HepG2 (cell line): ENCODE results near the gene KANSL1. TPM values are rescaled to one million over a fixed set of nuclear protein-coding genes. Genes with fewer than 3 reads are reported as not detected.

ENCODE experiments used
- ATAC-seq: fragments of 200-7000 bp; cut with Tn5 transposase; 3 replicates; pipeline ENCODE4 v1.9.1; 2020; ENCODE audit warnings: mild to moderate bottlenecking, moderate library complexity
- BruUV-seq: library from RNA; stranded (reverse); fragments of 400-500 nt; replicated peaks from 2 replicates; lab custom pipeline; 2021; lab: Mats Ljungman, UMichigan
- CTCF ChIA-PET: fragments of 300-600 bp; formaldehyde crosslinking; extraction: SDS; loops from one replicate; lab custom pipeline; 2021; ENCODE audit warnings: low total read pairs, inconsistent platforms, low intra/inter-chr PET ratio; lab: Yijun Ruan, JAX
- POLR2A ChIA-PET: fragments of 350-600 bp; sonication (Branson Sonifier 250); formaldehyde crosslinking; loops from one replicate; lab custom pipeline; 2020; ENCODE audit warnings: antibody characterized with exemption, inconsistent platforms; lab: Yijun Ruan, JAX
- DNase-seq: peaks from one replicate; pipeline ENCODE4 v3.0.0-alpha.2; 2015; ENCODE audit warnings: low spot score
- FAIRE-seq: peaks from 3 replicates; lab custom pipeline; 2011; peaks lifted over from hg19 to GRCh38; lab: Jason Lieb, UNC
- H2AFZ ChIP-seq: one replicate; pipeline ENCODE4 v1.6.1; 2011; ENCODE audit warnings: low read length, inconsistent platforms
- H3K27ac ChIP-seq: fragments of 300-600 bp; 3 replicates; pipeline ENCODE4 v1.8.0; 2011; ENCODE audit warnings: mixed run types, mild to moderate bottlenecking, mixed read lengths, low read length, inconsistent platforms; ENCODE audit not compliant: insufficient read depth; ENCODE audit errors: extremely low read length
- H3K27me3 ChIP-seq, 2 experiments: fragments of 200-600 bp in 1 of 2; 2 replicates in 1 of 2; 3 replicates in 1 of 2; pipeline versions ENCODE4 v1.6.0 to v1.8.0; 2011; ENCODE audit warnings: low read length in 2 of 2, mild to moderate bottlenecking in 2 of 2, moderate library complexity in 2 of 2, inconsistent platforms in 1 of 2; ENCODE audit not compliant: insufficient read depth in 2 of 2, control insufficient read depth in 1 of 2
- H3K36me3 ChIP-seq, 2 experiments: fragments of 200-600 bp in 1 of 2; replicated peaks in 1 of 2; 2 replicates in 1 of 2; 3 replicates in 1 of 2; pipeline versions ENCODE4 v1.5.1 to v1.8.0; 2011; ENCODE audit warnings: low read length in 2 of 2, inconsistent platforms in 1 of 2; ENCODE audit not compliant: insufficient read depth in 2 of 2, control insufficient read depth in 1 of 2
- H3K4me1 ChIP-seq: 2 replicates; pipeline ENCODE4 v1.5.1; 2012; ENCODE audit warnings: low read length, inconsistent platforms; ENCODE audit not compliant: insufficient read depth
- H3K4me2 ChIP-seq: 2 replicates; pipeline ENCODE4 v1.6.0; 2011; ENCODE audit warnings: low read depth, low read length, inconsistent platforms
- H3K4me3 ChIP-seq, 3 experiments: fragments of 200-600 bp in 1 of 3; sonication (generic), shearing (Covaris generic) in 1 of 3; replicated peaks in 1 of 3; 2 replicates each; pipeline ENCODE4 v1.5.1; 2011 to 2016; ENCODE audit warnings: low read length in 3 of 3, inconsistent platforms in 2 of 3, low read depth in 2 of 3, mild to moderate bottlenecking in 2 of 3, control low read depth in 1 of 3, mixed read lengths in 1 of 3; ENCODE audit not compliant: insufficient read depth in 1 of 3
- H3K79me2 ChIP-seq: one replicate; pipeline ENCODE4 v1.6.1; 2011; ENCODE audit warnings: low read length, inconsistent platforms; ENCODE audit not compliant: insufficient read depth
- H3K9ac ChIP-seq: 2 replicates; pipeline ENCODE4 v1.6.0; 2011; ENCODE audit warnings: mild to moderate bottlenecking, low read depth, low read length, inconsistent platforms; ENCODE audit not compliant: insufficient read depth
- H3K9me3 ChIP-seq: 2 replicates; pipeline ENCODE4 v1.5.1; 2012; ENCODE audit warnings: mild to moderate bottlenecking, low read length
- H4K20me1 ChIP-seq: 2 replicates; pipeline ENCODE4 v1.6.0; 2011; ENCODE audit warnings: inconsistent platforms, mild to moderate bottlenecking, low read length, moderate library complexity; ENCODE audit not compliant: insufficient read depth
- BCL6 ChIP-seq: IDR thresholded peaks from 2 replicates; pipeline ENCODE4 v1.6.1; 2016; ENCODE audit warnings: missing genetic modification reagents, missing compliant biosample characterization
- CEBPB ChIP-seq: IDR thresholded peaks from 2 replicates; pipeline ENCODE4 v1.6.1; 2011; ENCODE audit warnings: low read depth, low read length, improper control_type of control experiment, borderline replicate concordance
- DNMT1 ChIP-seq: sonication (generic); formaldehyde crosslinking; IDR thresholded peaks from 2 replicates; pipeline ENCODE4 v1.5.1; 2020; ENCODE audit warnings: mild to moderate bottlenecking, missing genetic modification reagents
- FOXO1 ChIP-seq: sonication (generic); formaldehyde crosslinking; IDR thresholded peaks from 2 replicates; pipeline ENCODE4 v1.4.0; 2020; ENCODE audit warnings: missing genetic modification reagents
- GMEB1 ChIP-seq: sonication (generic); formaldehyde crosslinking; IDR thresholded peaks from 2 replicates; pipeline ENCODE4 v1.5.1; 2020; ENCODE audit warnings: missing genetic modification reagents, mild to moderate bottlenecking, borderline replicate concordance
- IKZF1 ChIP-seq: fragments of 450-650 bp; IDR thresholded peaks from 2 replicates; pipeline ENCODE4 v1.7.1; 2016
- KAT8 ChIP-seq: IDR thresholded peaks from 2 replicates; pipeline ENCODE4 v1.6.1; 2016; ENCODE audit warnings: missing genetic modification reagents, missing compliant biosample characterization
- KLF9 ChIP-seq: IDR thresholded peaks from 2 replicates; pipeline ENCODE4 v1.6.1; 2016; ENCODE audit warnings: low read depth
- SP140L ChIP-seq: sonication (generic); formaldehyde crosslinking; IDR thresholded peaks from 2 replicates; pipeline ENCODE4 v1.4.0; 2020; ENCODE audit warnings: missing genetic modification reagents, borderline replicate concordance
- TFAP4 ChIP-seq: sonication (generic); IDR thresholded peaks from 2 replicates; pipeline ENCODE4 v1.6.1; 2016; ENCODE audit warnings: low read depth, borderline replicate concordance
- THAP7 ChIP-seq: sonication (generic); formaldehyde crosslinking; IDR thresholded peaks from 2 replicates; pipeline ENCODE4 v1.8.1; 2023; ENCODE audit warnings: mild to moderate bottlenecking, missing genetic modification reagents
- ZBTB44 ChIP-seq: sonication (generic); formaldehyde crosslinking; IDR thresholded peaks from 2 replicates; pipeline ENCODE4 v1.4.0; 2020; ENCODE audit warnings: missing genetic modification reagents
- ZNF143 ChIP-seq: sonication (generic); formaldehyde crosslinking; IDR thresholded peaks from 2 replicates; pipeline ENCODE4 v1.4.0; 2020; ENCODE audit warnings: missing genetic modification reagents
- ZNF160 ChIP-seq: sonication (generic); formaldehyde crosslinking; IDR thresholded peaks from 2 replicates; pipeline ENCODE4 v1.8.0; 2022; ENCODE audit warnings: mild to moderate bottlenecking, inconsistent platforms, missing genetic modification reagents
- ZNF282 ChIP-seq: fragments of 450-650 bp; IDR thresholded peaks from 2 replicates; pipeline ENCODE4 v1.6.1; 2018; ENCODE audit not compliant: partially characterized antibody
- ZNF430 ChIP-seq: sonication (generic); formaldehyde crosslinking; IDR thresholded peaks from 2 replicates; pipeline ENCODE4 v1.9.0; 2021; ENCODE audit warnings: mild to moderate bottlenecking, missing genetic modification reagents
- ZNF543 ChIP-seq: sonication (generic); formaldehyde crosslinking; IDR thresholded peaks from 2 replicates; pipeline ENCODE4 v1.4.0; 2020; ENCODE audit warnings: mild to moderate bottlenecking, missing genetic modification reagents
- ZNF547 ChIP-seq: sonication (generic); formaldehyde crosslinking; IDR thresholded peaks from 2 replicates; pipeline ENCODE4 v1.5.1; 2020; ENCODE audit warnings: mild to moderate bottlenecking, missing genetic modification reagents
- ZNF674 ChIP-seq: sonication (generic); formaldehyde crosslinking; IDR thresholded peaks from 2 replicates; pipeline ENCODE4 v1.5.0; 2020; ENCODE audit warnings: low read depth, mild to moderate bottlenecking, missing genetic modification reagents
- ZNF878 ChIP-seq: sonication (generic); formaldehyde crosslinking; IDR thresholded peaks from 2 replicates; pipeline ENCODE4 v1.8.1; 2023; ENCODE audit warnings: mild to moderate bottlenecking, missing genetic modification reagents, moderate library complexity
- WGBS: methylation state at CpG from one replicate; pipeline ENCODE4 v1.1.6; 2017; ENCODE audit warnings: low lambda C conversion rate; 5-methylcytosine and 5-hydroxymethylcytosine counted together
- in situ Hi-C: cut with HindIII; loops from 2 replicates; pipeline ENCODE4 v1.10.0; 2017; ENCODE audit warnings: low pct_unique_long_range_greater_than_20kb; ENCODE audit not compliant: extremely low pct_ligation_motif_present
- intact Hi-C: fragments of 100-400 bp; cut with micrococcal nuclease; formaldehyde crosslinking; loops from one replicate; pipeline ENCODE4 v1.10.0; 2022; ENCODE audit not compliant: unreplicated experiment
- polyA plus RNA-seq, 8 experiments: library from polyadenylated mRNA; depleted of rRNA in 3 of 8; stranded (reverse) in 7 of 8; unstranded in 1 of 8; fragments of >200 nt; fragmentation: Illumina TruSeq in 4 of 8; extraction: Trizol in 4 of 8; gene quantifications; 2 replicates each; pipeline versions ENCODE4 v1.2.1 to v1.2.3, GENCODE V29; 2011 to 2016; ENCODE audit warnings: low read depth in 4 of 8, missing spikeins in 1 of 8, mixed read lengths in 1 of 8; ENCODE audit not compliant: insufficient read depth in 1 of 8
- total RNA-seq, 5 experiments: library from RNA; depleted of rRNA; stranded (reverse); fragments of >200 nt; fragmentation: Illumina TruSeq; extraction: Trizol; gene quantifications; 2 replicates each; pipeline ENCODE4 v1.2.3, GENCODE V29; 2016; ENCODE audit warnings: low read depth in 1 of 5

KANSL1 gene
- total and polyA plus RNA-seq, 2 of the 13 experiments (the other 11 are each of a cell fraction or from before 2014, with no cell fraction given): 24.0 to 59.6 TPM

- TF ChIP-seq SP140L (CRISPR knock-in tag): no peak
- 0 out of 2 replicates have a peak, but pooled peaks have one; percentile 31 for TF ChIP-seq ZNF543
- 0 out of 2 replicates have a peak, but pooled peaks have one; percentile 40 for TF ChIP-seq ZNF143
- TF ChIP-seq TFAP4: 0 out of 2 replicates have a peak, but pooled peaks have one; percentile 6
- no peak for TF ChIP-seq THAP7 (CRISPR knock-in tag)
- no peak for TF ChIP-seq ZNF674
- TF ChIP-seq DNMT1 (CRISPR knock-in tag): no peak
- peak; percentile 54 for TF ChIP-seq BCL6 (CRISPR knock-in tag)
- TF ChIP-seq ZNF430 (CRISPR knock-in tag): peak; percentile 43; the same call in 1 of the 2 replicates
- peak; percentile 91 for TF ChIP-seq CEBPB
Measured at GRCh38 chr17:46013502-46014165, 179.6 kb downstream of the KANSL1 start (continued).

GRCh38 chr17:46013127-46013501 is 180.1 kb downstream of the KANSL1 start:
- intact Hi-C loops (loop anchor here (1.0 kb wide), 1 partner anchor 9 kb away; no protein-coding TSS in a partner anchor), in situ Hi-C loops (loop anchor here (25.0 kb wide), 1 partner anchor 824 kb away; no protein-coding TSS in a partner anchor)
- BruUV-seq: no TSS peak
- peaks cover 52% of the 10 kb centered on the region for H3K4me1 ChIP-seq
- H2AFZ ChIP-seq: no peak overlapping the region
- H4K20me1 ChIP-seq: no peaks in the 10 kb centered on the region
- ChIA-PET POLR2A (interaction anchor here (0.9 to 2.3 kb wide), 3 partner anchors 9 to 180 kb away, joined by 3 to 15 read pairs (median 5); partner anchors contain the start of gene KANSL1), CTCF (no interaction called here)
- no peaks in the 10 kb centered on the region for H3K9me3 ChIP-seq
- H3K4me3 ChIP-seq: peak overlapping the region in 2 of 3 experiments; percentile 6 to 46; a peak in 2 of 6 replicates
- no peaks in the 10 kb centered on the region for H3K36me3 ChIP-seq
- FAIRE-seq (no peak), DNase-seq (peak; percentile 33), ATAC-seq (peak; percentile 60)
- H3K27ac ChIP-seq: peak overlapping the region; percentile 39
- H3K9ac ChIP-seq: peak overlapping the region; percentile 27; the same call in 1 of the 2 replicates
- no peaks in the 10 kb centered on the region; a peak in 2 of 5 replicates for H3K27me3 ChIP-seq
- WGBS: 0% methylated on average over 3 of the region's 7 CpGs
- peak overlapping the region; percentile 74 for H3K4me2 ChIP-seq
- H3K79me2 ChIP-seq: no peaks in the 10 kb centered on the region
- no peak for TF ChIP-seq ZBTB44 (CRISPR knock-in tag)
- TF ChIP-seq ZNF878 (CRISPR knock-in tag): no peak
- TF ChIP-seq KAT8 (CRISPR knock-in tag): no peak
- no peak for TF ChIP-seq IKZF1
- no peak for TF ChIP-seq KLF9
- no peak for TF ChIP-seq ZNF282
- peak; percentile 28; the same call in 1 of the 2 replicates for TF ChIP-seq GMEB1 (CRISPR knock-in tag)
- TF ChIP-seq FOXO1 (CRISPR knock-in tag): 0 out of 2 replicates have a peak, but pooled peaks have one; percentile 18
- TF ChIP-seq ZNF160 (CRISPR knock-in tag): no peak
- TF ChIP-seq ZNF547 (CRISPR knock-in tag): 0 out of 2 replicates have a peak, but pooled peaks have one; percentile 23
